GDM1 (cell line): ENCODE measurements around the gene COL4A6.

ENCODE experiments used
- DNase-seq: peaks from one replicate; lab custom pipeline; 2025; lab: John Stamatoyannopoulos, UW

COL4A6 gene

DNA sequence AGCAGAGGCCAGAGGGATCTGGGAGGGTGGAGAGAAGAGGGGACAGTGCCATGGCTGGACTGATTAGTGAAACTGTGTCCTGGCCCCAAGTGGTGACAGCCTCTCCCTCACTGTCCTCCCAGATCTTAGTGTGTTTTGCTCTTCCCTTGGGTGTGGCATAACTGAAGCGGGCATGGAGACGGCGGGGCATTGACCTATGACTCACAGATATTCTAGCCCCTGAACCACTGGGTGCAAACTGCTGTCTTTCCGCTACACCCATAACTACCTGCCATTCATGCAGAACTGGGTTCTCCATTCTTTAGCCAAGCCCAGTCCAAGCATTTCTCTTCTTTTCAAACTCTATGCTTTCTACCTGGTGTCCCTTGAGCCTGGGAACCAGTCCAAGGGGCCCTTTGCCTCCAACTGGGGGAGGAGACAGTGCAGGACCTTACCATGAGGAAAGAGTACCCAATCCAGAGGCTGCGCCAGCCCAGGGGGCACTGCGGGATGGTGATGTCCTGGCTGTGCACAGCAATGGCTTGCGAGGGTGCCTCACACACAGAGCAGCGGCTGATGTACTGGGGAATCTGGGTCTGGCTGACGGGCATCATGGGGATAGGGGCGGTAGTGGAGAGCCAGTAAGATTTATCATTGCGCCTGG, 279.1 kb downstream of the COL4A6 start:
- DNase-seq, result no peak

DNA sequence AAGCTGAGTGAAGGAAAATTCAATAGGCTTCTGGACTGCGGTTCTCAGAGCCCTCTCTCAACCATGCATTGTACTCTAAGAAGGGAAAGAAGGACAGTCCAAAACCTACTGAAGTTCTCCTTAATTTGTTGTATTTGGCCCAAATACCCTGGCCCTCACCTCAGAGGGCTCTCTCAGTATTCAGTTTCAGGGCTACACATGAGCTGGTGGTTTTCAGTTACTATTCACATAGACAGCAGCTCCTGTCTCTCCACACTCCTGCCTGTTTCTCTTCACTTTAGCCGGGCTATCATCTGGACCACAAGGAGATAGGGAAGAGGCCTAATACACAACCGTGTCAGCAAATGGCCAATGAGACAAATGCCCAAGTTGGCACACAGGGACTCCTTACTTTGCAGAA, 280.6 kb downstream of the COL4A6 start:
- no peak for DNase-seq

DNA sequence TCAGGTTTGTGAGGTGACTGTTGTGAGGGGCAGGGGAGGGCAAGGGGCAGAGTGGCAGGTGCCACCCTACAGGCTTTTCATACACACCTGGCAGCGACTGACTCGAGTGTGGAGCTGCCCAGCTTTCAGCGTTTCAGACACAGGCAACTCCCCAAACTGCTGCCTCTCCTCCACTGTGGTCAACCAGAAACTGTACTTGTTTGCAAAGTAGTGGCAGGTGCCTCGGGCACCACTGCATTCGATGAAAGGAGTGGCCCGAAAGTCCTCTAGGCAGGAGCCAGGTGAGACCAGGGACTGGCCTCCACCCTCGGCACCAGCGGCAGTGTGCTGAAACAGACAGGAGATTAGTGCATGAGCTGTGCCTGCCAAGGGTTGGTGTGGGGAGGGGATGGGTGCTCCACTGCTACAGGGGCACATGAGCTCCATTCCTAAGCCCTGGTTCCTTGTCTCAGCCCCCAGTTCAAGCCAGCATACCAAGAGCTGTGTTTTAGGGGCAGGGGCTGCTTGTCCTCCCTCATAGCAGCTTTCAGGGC, 281.2 kb downstream of the COL4A6 start:
- no peak for DNase-seq

DNA sequence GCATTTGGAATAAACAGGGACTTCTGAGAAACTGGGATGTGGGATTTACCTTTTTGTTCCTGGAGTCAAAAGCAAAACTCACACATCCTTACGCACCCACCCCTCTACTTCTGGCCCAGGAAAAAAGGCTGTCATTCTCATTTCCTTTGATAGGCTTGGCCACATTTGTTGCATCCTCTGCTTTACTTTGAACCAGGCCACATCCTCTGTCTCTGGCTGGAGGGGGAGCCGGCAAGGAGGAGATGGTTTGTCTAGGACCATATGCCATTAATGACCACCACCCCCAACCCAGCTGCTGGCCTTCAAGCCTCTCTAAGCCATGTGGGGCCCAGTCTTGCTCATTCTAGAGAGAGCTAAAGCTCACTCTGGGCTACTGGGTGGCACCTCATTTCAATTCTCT, 282.1 kb downstream of the COL4A6 start:
- no peak for DNase-seq

DNA sequence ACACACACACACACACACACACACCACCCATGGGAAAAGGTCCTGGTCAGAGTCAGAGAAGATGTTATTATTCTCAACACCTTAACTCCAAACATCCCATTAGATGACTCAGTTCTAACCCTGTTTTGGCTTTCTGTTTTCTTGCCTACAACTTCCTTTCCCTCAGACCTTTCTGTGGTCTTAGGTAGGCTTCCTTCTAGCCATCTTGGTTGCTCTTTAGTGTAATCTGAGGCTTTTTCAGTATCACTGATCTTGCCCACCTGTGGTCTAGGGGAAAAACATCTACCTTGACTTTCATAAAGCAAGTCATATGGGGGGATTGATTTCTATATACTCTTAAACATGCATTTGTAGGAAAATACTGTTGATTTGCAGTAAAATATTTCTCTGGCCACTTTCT, 289.7 kb downstream of the COL4A6 start:
- no peak for DNase-seq

DNA sequence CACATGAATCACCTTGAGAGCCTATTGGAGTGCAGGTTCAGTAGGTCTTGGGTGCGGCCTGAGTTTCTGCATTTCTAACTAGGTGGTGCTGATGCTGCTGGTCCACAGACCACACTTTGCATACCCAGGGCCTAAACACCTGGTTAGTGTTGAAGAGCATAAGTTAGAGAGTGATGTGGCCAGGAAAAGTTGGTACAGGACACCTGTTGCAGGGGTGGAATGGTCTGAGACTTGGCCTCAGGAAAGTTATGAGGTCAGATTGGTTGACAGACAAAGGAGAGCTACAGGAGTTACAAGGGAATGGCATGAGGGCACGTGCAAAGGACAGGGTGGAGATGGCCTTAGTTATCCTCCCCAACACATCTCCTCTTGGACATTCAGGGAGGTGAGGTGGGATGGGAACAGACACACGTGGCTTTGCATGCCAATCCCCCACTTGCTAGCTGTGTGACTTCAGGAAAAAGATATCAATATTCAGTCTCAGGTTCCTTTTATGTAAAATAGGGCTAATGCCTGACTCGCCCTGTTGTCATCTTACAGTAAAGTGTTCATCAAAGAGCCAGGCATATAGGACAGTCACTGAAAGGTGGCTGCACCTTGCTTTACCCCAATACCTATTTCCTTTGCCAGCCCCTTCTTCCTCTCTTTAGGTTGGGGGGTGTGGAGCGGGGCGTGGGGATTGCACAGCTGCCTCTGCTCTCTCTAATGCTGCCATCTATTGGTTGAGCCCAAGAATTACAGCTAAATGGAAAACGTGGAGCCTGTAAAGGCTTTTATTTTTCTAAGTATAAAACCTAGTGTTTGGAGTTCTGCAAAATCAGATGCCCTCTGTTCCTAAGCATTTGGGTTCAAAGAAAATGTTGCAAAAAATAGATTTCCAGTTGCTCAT, 299.2 kb downstream of the COL4A6 start:
- no peak for DNase-seq

DNA sequence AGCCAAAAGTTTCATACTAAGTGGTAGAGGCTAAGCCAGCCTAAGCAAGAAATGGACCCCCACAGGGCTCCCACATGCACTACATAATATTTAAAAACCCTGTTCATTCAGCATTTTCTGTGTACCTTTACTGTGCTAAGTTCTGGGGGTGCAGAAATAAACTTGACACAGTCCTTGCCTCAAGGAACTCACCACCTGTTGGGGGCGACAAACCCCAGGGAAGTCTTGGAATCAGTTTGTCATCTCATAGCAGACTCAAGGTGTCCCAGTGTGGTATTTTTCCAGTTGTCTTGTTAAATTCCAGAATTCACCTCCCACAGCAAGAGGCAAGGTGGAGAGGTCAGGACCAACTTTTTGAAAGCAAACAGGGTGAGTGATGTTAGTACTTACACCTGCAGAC, 303.5 kb downstream of the COL4A6 start:
- no peak for DNase-seq

DNA sequence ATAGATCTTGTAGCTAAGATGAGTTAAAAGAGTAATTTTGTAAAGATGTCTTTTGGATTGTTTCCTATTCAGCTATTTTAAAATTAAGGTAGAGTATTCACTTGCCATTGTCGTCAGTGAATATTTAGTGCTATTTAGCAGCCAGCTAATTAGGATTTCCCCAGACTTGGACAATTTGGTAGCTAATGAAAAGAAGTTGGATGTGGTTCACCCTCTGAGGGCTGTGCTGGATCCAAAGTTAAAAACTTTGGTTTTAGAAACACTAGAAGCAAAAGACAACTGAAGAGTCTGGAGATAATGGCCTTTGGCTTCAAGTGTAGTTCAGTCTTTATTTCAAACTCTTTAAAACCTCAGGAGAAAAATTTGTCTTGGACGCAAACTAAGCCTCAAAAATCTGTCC, 305.3 kb downstream of the COL4A6 start:
- DNase-seq, result no peak

DNA sequence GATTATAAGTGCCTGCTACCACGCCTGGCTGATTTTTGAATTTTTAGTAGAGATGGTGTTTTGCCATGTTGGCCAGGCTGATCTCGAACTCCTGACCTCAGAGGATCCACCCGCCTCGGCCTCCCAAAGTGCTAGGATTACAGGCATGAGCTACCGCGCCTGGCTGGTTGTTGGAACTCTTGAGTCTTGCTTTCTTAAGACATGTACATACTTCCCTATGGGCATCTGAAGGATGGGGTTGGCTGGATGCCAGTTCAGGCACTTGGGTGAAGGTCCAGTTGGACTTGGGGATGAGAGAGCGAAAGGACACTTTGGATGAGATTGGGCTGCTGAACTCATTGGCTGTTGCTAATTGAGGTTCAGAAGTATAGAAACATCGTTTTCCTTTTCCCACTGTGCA, 306.2 kb downstream of the COL4A6 start:
- DNase-seq, result no peak

DNA sequence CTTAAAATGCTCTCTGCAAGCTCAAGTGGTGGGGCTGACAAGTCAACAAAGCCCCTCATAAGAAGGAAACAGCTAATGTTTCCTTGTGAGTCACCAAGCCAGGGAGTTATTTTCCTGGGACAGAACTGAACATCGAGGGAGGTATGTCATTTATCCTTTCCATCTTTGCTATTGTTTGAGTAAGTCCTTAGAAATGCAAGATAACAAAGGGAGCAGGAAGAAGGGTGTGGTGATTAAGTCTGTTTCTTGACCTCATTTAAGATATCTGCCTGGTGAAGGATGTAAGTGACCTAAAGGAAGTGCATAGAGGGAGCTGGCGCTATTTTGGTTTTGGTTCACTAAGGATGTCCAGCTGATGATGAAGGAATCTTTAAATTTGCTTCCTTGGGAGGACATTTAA, 306.8 kb downstream of the COL4A6 start:
- no peak for DNase-seq

DNA sequence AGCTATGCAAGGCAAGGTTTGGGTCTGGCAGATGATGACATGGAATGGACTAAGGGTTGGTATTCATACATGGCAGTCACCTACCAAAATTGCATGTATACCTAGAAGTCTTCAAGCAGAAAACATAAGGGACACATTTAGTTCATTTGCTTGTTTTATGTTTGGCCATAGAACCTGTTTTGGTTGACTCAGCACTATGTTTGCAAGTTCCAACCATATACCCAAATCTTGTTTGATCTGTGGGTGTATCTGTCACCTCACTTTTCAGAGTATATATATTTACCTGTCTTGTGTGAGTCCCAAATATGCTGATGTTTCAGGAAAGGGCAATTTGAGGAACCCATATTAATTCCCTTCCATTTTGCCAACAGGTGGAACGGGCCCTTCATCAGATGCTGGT, 307.3 kb downstream of the COL4A6 start:
- no peak for DNase-seq

DNA sequence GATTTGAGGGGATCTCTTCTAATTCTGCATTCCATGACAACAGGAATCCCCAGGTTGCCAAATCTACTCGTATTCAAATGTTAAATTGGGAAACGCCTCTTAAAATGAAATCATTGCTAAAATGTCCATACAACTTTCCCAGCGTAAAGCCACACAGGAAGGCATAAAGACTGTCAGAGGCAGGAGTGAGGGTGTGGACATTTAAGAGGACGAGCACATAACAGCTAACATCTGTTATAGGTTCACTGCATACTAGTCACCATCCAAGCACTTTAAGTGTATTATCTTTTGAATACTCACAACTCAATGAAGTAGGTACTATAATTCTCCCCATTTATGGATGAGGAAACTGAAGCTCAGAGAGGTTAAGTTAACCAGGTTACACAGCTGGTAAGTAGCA, 311.1 kb downstream of the COL4A6 start:
- DNase-seq, result no peak

DNA sequence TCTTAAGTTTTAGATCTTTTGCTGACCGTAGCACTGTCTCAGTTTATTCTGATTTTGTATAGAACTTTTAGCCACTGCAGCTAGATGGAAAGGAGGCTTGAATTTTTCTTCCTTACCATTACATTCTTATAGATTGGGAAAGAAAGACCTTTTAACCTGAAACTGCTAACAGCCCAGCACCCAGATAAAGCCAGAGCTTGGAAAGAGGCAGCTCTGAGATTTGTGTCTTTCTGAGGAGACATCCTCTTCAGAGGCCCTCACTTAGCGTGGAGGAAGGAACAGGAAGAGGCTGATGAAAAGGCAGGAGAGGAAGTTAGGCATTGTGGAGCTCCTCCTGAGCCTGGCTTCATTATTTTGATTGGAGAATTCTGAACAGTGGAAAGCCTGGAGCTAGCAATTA, 311.6 kb downstream of the COL4A6 start:
- DNase-seq, result no peak

DNA sequence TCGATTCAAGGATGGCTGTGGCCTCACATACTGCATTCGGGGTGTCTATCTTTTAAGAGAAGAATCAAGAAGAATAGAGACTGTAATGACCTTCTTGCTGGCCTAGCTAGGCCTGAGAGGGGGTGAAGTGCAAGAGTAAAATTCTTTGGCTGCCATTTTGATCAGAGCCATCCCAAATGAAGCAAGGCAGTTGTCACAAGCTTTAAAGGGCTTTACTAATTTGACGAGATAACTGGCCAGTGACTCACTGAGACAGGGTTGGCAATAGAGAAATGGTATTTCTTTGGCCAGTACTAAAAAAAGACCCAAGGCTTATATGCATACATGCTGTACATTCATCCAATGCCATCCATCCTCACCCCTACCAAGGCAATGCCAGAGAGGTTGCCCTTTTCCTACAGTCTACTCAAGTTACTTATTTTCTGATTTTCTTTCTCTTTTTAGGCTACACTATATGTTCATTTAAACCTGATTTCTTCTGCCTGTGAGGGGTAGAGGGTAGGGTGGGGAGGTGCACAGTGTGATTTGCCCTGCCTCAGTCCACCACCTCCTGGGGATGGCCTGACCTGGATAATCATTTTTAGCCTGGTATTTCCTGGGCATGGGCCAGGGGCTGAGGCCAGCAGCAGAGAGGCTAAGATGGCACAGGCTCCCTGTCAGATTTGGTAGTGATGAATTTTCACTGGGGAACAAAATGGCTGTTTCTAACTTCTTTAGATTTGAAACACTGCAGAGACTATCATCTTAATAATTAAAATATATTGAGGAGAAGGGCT, 314.4 kb downstream of the COL4A6 start:
- DNase-seq, result no peak

DNA sequence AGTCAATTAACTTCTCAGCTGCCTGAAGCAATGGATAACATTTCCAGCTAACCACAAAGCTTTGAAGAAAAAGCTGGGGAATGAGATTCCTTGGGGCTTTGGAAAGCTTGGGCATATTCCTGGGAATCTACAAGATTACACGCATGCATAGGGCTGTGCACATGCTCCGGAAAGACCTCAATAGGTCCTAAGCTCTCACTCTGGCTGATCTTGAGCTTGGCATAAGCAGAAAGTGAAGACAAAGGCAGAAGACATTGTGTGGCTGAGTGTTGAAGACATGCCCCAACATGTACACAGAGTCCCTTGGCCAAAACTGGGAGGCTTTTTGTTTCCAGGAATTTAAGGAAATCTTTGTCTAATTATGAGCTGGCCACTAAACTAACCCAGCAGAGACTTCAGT, 315.5 kb downstream of the COL4A6 start:
- DNase-seq, result no peak

DNA sequence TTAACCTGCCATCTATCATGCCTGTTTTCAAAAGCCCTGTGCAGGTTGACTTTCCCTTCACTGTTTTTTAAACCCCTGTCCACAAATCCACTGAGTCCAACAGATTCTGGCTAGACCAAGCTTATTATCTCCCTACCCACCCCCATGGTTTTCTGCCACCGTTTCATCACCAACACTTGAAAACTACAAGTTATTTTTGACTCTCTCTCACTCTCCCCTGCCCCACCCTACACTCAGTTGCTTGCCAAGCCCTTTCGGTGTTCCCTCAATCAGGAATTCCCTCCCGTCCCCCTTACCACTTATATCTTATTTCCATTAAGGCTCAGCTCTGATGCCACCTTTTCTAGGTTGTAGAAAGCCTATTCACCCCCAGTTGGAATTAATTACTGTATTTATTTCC, 316.9 kb downstream of the COL4A6 start:
- DNase-seq, result no peak

DNA sequence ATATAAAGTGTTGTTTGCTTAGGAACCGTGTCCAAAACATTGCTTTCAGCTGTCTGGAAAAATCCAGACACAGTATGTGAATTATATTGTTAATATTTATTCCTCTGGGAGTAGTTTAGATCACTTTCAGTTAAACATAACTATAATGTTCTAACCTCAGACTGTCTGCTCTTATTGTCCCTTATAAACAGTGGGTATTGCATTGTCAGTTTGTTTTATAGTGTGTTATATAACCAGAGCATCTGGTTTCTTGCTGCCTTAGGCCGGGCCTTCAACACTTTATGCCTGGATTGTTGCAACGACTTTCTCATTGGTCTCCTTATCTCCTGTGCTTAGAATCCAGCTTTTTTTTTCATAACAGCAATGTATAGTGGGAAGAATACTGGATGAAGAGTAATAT, 320.2 kb downstream of the COL4A6 start:
- DNase-seq, result no peak

DNA sequence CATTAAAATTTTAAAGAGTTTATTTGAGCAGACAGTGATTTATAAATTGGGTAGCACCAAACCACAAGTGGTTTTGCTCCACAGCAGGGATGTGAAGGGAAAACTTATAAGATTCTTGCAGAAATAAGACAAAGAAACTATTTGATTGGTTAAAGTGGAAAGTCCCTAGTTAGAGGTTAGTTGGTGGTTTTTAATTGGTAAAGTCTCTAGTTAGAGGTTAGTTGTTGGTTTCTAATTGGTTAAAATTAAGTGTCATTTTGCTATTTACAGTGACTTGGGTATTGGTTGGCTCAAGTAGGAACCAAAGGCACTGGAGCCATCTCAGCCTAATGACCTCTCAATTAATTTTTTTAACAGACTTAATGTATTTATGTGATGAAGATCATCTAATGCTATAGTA, 323.7 kb downstream of the COL4A6 start:
- no peak for DNase-seq
